Measurements from ENCODE around the gene TECPR2.
A peak's percentile ranks its signal among the peaks of the same experiment; 100 is the strongest.

The TECPR2 gene

GRCh38 chr14:102496958-102497744 lies 134.4 kb downstream of the TECPR2 start:
- DNase-seq (ENCODE audit: low spot score): peak; percentile 39

- DNase-seq (ENCODE audit: low spot score): peak; percentile 64
These were observed 135.4 kb downstream of the TECPR2 start for GRCh38 chr14:102497998-102498677.

DNA sequence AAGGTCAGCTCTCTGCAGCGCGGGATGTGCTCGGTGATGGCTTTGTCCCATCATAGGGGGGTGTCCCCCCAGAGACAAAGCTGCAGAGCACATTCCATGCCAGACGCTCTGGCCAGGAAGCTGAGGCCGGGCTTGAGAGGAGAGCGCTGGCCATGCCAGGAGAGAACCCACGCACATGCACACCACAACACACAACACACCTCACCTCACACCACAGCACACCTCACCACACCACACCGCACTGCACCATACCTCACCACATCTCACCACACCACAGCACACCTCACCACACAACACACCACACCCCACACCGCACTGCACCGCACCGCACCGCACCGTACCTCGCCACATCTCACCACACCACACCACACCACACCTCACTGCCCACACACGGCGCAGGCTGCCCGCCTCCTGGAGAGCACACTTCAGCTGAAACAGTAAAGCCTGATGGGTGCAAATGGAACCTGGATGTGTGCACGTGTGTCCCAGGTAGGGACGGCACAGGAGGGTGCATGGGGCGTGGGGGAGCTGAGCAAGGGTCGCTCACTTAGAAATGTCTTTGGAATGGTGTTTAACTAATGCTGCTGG lies 136.0 kb downstream of the TECPR2 start:
- DNase-seq (ENCODE audit: low spot score): no peak

- DNase-seq (ENCODE audit: low spot score): no peak
These were observed 136.8 kb downstream of the TECPR2 start for GRCh38 chr14:102499401-102500157.

DNA sequence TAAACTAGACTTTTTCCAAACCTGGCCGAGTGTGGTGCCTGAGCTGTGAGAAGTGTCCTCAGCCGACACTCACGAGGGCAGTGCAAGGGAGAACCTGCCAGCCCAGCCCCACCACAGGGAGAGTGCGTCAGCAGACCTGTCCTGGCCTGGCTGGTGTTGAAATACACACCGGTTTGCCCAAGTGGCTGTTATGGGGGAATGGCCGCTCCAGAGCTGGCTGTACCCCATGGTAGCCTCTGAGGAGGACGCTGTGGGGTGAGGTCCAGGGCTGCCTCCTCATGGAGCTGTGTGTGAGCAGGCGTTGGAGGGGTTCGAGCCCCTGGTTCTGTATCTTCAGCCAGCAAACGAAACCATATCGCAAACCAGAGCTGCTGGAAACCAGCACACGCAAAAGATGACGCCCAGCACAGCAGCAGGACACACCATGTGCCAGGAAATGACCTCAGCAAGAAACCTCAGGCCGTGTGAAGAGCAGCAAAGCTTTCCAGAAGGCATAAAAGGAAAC lies 137.5 kb downstream of the TECPR2 start:
- DNase-seq (ENCODE audit: low spot score): no peak

DNA sequence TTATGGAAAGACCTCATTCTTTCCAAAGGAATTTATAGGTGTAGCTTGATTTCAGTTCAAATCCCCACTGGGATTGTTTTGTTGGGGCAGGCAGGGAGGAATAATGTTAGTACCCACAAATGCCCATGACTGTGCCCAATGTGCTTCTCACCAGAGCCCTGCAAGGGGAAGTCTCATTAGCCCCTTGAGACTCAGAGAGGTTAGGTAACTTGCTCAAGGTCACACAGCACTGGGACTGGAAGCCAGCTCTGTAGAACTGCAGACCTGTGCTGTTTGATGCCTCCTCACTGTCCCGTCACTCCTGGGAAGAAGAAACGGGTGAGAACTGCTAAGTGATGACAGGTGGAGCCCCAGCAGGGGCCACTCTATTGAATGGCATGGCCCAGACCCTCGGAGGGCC lies 138.0 kb downstream of the TECPR2 start:
- no peak for DNase-seq (ENCODE audit: low spot score)

DNA sequence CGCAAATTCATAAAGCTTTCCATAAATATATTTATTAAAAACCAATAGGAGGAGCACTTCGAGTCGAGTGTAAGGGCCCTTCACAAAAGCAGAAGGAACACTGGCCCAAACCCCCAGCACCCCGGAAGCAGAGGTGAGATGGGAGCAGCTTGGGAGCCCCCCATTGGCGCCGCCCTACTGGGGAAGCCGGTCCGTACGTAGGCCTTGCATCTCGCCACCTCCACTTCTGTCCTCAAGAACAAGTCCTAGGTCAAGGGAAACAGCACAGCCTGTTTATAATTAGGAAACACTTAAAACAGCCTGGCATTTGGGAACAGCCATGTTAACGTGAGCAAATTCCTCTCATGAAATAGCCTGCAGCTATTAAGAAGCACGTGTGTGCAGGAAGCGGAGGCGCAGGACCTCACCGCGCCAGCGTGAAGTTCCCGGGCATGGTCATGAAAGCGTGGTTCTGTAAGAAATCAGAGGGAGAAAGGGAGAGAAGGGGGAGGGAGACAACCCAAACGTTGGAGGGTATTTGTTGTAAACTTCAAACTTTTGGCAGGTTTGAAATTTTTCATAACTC lies 139.1 kb downstream of the TECPR2 start:
- no peak for DNase-seq (ENCODE audit: low spot score)

GRCh38 chr14:102502571-102502970 lies 139.8 kb downstream of the TECPR2 start:
- no peak for DNase-seq (ENCODE audit: low spot score)

DNA sequence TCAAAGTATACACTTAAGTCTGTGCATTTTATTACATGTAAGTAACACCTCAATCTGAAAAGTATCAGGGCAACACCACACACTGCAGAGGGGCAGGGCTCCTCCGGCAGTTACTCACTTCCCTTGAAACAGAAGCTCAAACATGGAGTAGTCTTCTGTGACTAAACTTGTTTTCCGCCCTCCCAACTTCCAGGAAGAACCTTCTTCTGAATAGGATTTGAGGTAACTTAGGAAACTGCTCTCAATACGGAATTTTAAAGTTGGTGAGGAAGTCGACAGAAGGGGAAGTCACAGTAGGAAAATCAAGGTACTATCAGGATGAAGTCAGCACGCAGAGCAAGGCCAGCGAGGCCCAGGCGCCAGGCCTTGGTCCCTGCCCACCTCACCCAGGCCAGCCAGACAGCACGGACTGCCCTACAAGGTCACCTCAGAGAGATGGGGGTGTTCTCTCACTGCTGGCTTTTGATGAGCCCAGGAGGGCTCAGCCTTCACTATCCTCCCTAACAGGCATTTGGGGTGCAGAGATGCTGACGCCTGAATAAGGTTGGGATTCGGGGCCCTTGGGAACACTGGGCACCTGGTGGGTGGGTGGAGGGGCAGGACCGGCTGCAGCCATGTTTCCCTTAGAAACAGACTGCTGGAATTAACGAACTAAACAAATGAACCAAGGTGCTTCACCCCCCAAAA lies 141.0 kb downstream of the TECPR2 start:
- no peak for DNase-seq (ENCODE audit: low spot score)

DNA sequence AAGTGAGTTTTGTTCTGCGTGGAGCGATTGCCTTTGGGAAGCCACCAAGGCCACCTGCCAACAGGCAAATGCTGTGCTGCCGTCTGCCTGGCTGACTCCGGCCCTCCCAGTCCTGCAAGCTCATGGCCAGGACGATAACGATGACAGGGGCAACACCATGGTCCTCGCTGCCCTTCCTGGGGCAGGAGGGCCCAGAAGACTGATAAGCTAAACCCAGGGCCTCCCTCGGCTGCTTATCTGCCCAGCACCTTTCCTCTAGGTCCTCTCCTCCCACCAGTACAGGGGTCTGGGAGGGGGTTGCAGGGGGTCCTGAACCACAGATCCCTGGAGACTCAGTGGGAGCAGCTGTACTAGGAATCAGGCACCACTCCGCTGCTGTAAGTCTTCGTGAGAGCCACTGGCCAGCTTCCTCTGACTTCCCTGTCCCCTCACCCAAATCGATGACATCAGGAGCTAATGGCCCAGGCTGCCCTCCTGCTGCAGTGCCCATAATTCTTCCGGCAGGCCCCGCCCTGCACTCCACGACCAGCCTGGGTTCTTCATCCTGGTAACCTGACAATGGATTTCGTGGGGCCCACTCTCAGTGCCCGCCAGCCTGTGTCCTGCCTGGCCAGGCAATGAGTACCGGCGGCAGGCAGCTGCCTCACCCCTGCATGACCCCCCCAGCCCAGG lies 141.7 kb downstream of the TECPR2 start:
- no peak for DNase-seq (ENCODE audit: low spot score)

DNA sequence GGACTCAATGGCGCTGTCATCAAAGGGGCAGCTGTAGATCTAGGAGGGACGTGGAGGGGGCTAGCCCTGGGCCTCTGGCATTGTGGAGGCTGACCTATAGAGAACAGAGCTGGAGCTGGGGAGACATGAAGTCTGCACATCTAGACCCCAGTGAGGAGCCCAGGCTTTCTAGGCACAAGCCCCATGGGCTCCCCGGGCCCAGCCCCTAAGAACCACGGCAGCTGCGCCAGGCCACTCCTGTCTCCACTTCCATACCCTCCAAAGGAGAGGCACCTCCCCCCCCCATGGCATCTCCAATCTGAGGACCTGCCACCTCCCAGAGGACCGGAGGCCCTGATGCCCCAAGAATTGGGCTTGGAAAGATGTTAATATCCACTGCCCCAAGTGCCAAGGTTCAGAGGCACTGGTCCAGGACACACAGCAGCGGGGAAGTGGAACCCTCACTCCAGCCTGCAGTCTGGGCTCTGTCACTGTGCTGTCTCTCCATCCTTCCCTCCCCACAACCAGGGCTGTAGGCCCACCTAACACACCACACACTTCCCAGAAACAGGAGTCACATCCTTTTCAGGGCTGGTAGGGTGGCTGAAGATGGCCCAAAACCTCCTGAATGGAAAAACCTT lies 142.4 kb downstream of the TECPR2 start:
- DNase-seq (ENCODE audit: low spot score): no peak

GRCh38 chr14:102505775-102506625 lies 143.3 kb downstream of the TECPR2 start:
- no peak for DNase-seq (ENCODE audit: low spot score)

DNA sequence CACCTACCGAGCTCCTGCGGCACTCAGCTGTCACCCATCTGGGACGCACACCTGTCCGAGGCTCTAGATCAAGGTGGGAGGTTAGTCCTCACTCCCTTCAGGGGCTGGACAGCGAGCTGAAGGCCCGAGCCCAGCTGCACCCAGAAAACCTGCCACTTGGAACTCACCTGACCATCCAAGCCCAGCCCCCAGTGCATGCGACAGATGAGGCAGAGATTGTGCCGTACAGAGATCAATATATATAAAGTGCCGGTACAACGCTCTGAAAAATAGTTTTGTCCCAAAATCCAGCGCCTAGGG lies 143.8 kb downstream of the TECPR2 start:
- no peak for DNase-seq (ENCODE audit: low spot score)

- DNase-seq (ENCODE audit: low spot score): no peak
These were observed 144.5 kb downstream of the TECPR2 start for GRCh38 chr14:102507081-102507856.

DNA sequence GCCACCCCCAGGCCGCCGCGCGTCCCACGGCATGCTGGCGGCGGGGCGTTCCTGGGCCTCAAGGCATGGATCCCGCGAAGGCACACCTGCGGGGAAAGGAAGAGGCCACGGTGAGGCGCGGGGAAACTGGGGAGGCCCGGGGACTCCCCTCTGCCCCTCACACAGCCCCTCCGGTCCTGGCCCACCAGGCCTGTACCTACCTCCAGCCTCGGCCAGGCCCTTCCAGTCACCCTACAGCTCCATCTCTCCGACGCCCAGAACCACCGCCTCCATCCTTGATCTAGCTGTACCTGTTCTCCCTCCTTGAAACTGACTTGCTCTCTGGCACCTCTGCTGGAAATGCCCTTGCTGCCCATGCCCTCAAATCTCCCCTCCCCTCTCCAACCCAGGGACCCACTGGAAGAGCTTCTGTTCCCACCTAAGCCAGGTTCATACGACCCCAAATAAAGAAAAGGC lies 145.1 kb downstream of the TECPR2 start:
- no peak for DNase-seq (ENCODE audit: low spot score)

DNA sequence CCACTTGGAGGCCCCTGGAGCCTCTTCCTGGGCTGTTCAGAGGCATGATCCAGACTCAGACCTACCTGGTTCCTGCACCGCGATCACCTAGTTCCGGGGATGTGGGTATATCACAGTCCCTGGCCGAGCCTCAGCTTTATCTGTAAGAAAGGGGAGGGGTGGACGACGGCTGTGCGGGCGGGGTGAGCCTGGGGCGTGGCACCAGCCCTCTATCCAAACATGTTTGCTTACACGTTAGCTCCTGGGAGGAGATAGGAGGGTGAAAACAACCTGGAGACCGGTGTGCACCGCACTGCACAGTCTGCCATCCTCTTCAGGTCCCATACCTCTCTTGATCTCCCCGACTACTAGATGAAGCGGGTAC lies 145.7 kb downstream of the TECPR2 start:
- no peak for DNase-seq (ENCODE audit: low spot score)

DNA sequence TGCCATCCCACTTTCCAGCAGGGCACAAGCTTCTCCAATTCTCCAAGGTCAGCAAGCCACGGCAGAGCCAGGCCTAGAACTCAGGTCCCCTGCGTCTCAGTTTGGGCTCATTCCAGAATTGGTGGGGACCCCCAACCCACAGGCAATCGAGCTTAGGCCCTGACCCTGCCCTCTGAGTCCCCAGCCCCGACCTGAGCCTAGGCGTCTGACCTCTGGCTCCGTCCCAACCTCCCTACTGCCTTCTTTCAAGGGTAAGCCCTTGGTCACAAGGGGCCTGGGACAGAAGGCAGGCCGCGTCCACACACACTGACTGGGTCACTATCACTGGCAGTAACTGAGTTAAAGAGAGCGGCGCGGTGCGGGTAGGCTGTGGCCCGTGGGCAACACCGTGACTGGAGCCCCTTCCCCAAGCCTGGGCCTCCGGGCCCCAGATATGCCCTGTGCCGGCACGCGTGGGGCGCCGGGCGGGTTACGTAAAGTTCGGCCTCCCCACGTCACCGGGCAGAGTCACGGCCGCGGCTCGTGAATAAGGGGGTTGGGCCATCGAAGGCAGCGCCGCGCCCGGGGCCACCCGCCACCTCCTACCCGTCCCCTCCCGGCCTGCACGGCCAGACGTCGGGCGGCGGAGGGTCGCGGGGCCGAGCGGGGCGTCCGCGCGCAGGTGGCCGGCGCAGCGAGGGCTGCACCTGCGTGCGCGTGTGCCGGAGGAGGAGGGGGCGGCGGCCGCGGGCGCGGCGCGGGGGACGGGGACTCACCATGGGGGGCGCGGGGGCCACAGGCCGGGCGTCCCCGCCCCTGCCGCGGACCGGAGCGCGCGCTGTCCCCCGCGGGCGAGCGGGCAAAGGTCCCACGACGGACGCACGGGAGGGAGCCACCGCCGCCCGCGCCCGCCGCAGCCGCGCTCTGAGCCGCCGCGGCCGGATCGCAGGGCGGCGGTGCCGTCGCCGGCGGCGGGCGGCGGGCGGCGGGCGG lies 146.3 kb downstream of the TECPR2 start:
- DNase-seq (ENCODE audit: low spot score): peak; percentile 73
